Breast epithelium (tissue), 3 donors: ENCODE results near the gene RPS24.
"Not testable (repeated sequence)": the region's sequence is repeated elsewhere in the genome, so short reads cannot be mapped to it uniquely, and the experiment has no call there.

Experiments used
- CTCF ChIP-seq, 3 donors: fragments of 450-650 bp; IDR thresholded peaks; one replicate each; pipeline ENCODE4 v1.5.1; 2016 to 2017; ENCODE audit warnings: antibody characterized with exemption in 3 of 3, mild to moderate bottlenecking in 3 of 3, moderate library complexity in 3 of 3
- POLR2AphosphoS5 ChIP-seq, 3 donors: sonication (generic); formaldehyde crosslinking; IDR thresholded peaks; one replicate each; pipeline ENCODE4 v1.6.1; 2017; ENCODE audit warnings: antibody characterized with exemption in 3 of 3

GRCh38 chr10:78064919-78065318, 31.3 kb downstream of the RPS24 start:
- not testable (repeated sequence) for TF ChIP-seq CTCF, POLR2AphosphoS5 (IDR thresholded peaks at IDR 0.05)
